HG03108 (cell line): ENCODE measurements around the gene PPM1H.
"Not testable (repeated sequence)": the region's sequence is repeated elsewhere in the genome, so short reads cannot be mapped to it uniquely, and the experiment has no call there.

Experiments used
- ATAC-seq: cut with Tn5 transposase; IDR thresholded peaks from one replicate; pipeline ENCODE4 v1.9.1; 2021; ENCODE audit warnings: moderate library complexity; ENCODE audit not compliant: unreplicated experiment

PPM1H gene

DNA sequence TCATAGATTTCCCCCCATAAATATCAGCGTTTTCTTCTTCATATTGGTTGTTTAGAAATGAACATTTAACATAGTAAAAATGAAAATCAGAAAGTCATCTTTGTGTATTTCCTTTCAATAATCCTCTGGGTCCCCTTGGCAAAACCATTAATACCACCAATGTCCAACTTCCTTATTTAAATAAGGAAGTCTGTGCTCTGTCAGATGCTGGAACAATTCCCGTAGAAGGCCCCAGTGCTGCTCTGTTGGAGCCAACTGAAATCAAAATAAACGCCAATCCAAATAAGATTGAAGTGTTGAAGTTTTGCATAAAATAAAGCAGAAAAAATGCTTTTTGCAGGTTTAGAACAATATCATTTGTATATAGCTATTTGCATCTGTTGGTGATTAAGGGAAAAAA, 93.1 kb downstream of the PPM1H start:
- ATAC-seq, result no peak

DNA sequence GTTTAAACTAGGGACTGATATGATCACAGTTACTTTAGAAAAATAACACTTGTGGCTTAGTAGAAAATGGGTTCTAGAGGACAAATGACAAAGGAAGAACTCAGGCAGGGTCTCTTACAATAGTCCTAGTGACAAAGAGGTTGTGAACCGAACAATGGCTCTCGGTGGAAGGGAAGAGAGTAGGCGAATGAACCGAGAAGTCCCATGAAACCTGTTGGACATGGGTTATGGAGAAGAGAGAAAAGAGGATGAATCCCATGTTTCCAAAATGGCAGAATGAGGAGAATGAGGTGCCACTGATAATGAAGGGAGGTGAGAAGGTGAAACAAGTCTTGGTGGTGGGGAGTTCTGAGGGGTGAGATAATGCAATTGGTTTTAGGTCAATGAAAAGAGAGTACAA, 94.1 kb downstream of the PPM1H start:
- no peak for ATAC-seq

- ATAC-seq, result no peak
Observed at GRCh38 chr12:62839869-62840660, 94.9 kb downstream of the PPM1H start.

DNA sequence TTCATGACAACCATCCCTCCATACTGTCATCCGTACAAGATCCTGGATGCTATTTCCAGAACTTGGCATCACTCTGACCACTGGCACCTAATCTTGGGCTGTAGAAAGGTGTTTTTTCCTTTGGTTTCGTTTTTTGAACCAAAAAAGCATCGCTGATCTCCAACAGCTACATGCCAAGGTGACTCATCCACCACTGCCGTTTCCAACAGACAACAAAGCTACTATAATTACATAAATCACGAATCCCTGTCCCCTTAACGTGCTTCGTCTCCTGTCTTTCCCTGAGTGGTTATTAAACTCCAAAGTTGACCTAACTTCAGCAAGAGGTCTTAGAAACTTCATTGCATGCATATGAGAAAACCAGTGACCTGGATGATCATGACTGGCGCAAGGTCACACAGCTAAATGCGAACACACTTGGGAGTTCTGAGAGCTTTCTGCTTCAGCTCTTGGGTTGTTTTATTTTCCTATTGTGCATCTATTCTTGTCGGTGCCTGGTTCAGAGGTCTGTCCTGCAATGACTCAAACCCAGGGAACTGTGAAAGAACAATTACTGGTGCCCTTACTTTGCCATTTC, 99.9 kb downstream of the PPM1H start:
- no peak for ATAC-seq

- no peak for ATAC-seq
Observed at GRCh38 chr12:62834406-62834805, 100.5 kb downstream of the PPM1H start.

GRCh38 chr12:62833634-62834033, 101.3 kb downstream of the PPM1H start:
- ATAC-seq, result no peak

DNA sequence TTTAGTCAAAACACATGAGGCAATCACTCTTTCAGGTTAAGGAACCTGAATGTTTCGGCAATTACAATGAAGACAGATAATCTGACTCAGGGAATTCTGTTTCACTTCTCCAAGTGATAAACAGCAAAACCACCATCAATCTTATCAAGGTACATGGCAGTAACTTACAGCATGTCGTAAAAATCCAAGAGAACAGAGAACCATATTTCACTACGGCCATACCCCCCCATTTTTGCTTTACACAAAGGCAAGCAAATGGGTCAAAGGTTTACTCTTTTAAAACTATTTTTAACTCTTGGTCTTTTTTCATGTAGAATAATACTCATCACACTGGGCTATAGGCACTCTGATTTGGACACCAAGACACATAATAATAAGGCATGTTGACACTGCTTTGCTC, 102.4 kb downstream of the PPM1H start:
- no peak for ATAC-seq

GRCh38 chr12:62832027-62832426, 102.9 kb downstream of the PPM1H start:
- no peak for ATAC-seq

DNA sequence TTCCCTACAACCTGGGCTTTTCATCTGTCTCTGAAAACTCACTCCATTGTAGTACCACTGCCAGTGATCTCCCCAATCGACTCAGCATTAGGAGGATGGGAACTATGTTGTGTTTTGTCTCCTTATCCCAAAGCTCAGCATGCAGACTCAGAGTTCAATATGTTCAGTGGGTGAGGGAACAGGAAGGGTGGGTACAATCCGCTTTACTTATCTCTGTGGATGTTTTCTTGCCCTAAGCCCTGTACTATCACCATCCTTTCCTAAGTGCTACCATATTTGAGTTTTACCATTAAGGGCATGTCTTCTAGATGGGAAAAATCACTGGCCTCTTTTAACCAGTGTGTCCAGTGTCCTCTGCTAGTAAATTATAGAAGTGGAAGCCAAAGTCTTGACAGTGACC, 107.1 kb downstream of the PPM1H start:
- ATAC-seq, result no peak

- ATAC-seq, result no peak
Observed at GRCh38 chr12:62827042-62827441, 107.9 kb downstream of the PPM1H start.

DNA sequence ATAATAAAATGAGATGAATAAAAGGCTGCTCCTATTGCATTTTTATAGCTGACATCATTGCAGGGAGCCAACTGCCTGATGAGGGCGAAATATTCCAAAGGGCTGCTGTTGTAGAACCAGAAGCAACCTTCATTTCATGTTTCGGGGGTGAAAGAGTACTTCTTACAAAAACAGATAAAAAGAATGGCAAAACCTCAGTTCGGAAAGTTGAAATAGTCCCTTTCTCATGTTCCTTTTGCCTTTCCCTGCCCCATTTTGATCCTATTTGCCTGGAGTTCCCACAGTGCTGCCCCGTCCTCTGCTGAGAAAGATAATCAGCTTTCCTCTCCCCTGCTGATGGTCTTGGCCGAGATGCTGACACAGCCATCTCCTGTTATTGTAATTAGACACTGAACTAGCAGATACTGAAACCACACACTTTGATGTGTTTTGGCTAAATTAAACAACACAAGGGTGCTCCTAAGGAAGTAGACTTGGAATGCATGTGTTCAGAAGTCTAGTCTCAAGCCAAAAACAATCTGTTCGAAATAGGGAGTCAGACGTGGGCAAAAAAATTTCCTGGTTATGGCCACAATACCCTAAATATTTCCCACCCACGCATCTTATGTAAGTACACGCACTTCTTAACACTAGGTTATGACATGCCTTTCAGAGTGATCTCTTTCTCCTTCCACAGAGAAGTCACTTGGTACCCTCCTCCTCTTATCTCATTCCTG, 117.2 kb downstream of the PPM1H start:
- no peak for ATAC-seq

DNA sequence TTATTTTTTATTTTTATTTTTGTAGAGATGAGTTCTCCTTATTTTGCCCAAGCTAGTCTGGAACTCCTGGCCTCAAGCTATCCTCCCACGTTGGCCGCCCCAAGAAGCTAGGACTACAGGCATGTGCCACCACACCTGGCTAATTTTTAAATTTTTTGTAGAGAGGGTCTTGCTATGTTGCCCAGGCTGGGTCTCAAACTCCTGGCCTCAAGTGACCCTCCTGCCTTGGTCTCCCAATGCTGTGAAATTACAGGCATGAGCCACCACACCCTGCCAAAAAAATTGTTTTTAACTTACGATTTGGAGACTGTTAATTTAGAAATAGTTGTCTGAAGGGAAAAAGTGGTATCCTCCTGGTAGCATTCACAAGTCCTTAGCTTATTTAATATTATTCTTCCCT, 120.7 kb downstream of the PPM1H start:
- ATAC-seq, result no peak

DNA sequence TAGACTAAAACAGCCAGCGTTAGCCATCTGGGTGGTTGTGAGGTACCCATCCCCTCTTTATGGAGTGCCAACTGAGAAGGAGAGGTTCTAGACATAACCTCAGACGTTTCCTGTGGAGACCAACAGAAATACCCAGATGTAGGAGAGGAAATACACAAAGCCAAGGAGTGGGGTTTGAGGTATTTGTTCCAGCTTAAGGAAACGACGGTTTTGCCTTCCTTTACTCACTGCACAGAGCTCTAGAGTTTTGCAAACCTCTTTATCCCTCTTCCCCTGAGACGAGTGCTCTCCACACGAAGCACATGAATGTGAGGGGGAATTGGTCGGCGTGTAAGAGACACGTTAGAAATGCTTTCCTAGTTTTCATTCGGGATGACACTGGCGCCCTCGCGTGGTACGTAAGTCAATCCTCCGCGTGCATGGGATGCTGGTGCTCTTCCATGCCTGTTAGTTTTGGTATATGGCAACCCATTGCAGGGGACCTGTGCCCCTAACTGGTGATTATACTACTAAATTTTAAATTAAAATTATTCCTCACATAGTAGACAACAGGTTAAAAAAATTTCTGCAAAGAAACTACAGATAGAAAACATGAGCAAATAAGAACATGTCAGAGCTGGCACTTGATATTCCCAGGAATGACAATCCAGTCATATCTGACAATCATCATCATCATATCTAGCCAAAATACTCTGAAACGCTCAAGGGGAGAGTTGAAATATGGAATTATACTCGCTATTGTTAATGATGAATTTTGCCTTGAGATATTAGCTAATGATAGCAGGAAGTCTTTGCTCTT, 121.7 kb downstream of the PPM1H start:
- ATAC-seq, result no peak

GRCh38 chr12:62811481-62811880, 123.5 kb downstream of the PPM1H start:
- ATAC-seq, result not testable (repeated sequence)

GRCh38 chr12:62808166-62808879, 126.6 kb downstream of the PPM1H start:
- no peak for ATAC-seq

DNA sequence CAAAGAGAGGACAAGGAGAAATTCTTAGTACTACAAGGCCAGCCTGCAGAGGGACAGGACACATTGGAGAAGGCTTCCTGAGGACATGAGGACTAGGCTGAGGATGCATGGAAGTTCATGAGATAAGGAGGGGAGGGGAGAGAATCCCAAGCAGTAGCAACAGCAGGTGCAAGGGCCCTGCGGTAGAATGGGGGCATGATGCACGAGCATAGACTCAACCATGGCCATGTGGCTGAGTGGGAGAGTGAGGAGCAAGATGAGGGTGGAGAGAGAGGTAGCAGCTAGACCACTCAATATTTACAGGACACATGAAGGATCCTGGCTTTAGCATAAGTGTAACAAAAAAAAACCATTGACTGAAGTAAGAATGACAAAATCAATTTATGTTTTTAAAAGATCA, 128.1 kb downstream of the PPM1H start:
- ATAC-seq, result no peak

DNA sequence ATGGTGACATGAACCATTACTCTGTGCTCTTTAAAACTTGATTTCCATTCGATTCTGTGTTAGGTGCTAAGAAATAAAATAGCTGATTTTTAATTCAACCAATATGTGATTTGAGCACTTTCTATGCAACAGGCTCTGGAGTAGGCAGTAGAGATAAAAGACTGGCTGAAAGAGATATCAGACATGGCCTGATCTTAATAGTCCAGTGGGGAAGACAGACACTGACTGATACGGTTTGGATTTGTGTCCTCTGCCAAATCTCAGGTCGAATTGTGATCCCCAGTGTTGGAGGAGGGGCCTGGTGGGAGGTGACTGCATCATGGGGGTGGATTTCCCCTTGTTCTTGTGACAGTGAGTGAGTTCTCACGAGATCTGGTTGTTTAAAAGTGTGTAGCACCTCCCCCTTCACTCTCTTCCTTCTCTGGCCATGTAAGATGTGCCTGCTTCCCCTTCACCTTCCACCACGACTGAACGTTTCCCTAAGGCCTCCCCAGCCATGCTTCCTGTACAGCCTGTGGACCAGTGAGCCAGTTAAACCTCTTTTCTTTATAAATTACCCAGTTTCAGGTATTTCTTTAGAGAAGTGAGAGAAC, 128.6 kb downstream of the PPM1H start:
- ATAC-seq, result no peak

DNA sequence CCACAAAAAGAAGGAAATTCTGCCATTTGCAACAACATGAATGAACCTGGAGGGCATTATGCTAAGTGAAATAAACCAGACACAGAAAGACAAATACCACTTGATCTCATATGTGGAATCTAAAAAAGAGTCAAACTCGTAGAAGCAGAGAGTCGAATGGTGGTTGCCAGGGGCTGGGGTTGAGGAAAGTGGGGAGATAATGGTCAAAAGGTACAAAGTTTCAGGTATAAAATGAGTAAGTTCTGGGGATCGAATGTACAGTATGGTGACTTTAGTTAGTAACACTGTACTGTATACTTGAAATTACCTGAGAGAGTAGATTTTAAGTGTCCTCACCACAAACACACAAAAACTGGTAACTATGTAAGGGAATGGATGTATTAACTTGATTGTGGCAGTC, 129.4 kb downstream of the PPM1H start:
- ATAC-seq, result no peak

GRCh38 chr12:62803756-62804155, 131.2 kb downstream of the PPM1H start:
- no peak for ATAC-seq

DNA sequence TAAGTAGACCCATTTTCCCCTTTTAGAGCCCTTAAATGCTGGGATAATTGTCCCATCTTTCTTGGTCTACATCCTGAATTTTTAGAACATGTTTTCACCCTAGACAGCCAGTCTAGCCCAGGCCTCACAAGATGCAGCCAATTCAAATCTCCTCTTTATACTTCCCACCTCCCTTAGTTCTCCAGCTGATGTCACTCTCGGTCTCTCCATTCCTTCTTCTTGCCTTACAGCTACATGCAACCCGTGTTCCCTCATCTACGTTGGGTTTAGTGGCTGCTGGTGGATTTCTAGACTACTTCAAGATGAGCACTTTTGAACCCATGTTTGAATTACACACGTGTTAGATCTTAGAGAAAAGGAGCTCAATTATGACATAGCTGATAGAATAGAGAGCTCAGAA, 132.0 kb downstream of the PPM1H start:
- no peak for ATAC-seq
